Panc1 (cell line): ENCODE measurements around the gene PHKA2. TPM values are rescaled to one million over a fixed set of nuclear protein-coding genes. Genes with fewer than 3 reads are reported as not detected.
A peak's percentile ranks its signal among the peaks of the same experiment; 100 is the strongest.

ENCODE experiments used
- ATAC-seq: fragments of 200-7000 bp; cut with Tn5 transposase; 2 replicates; pipeline ENCODE4 v1.9.1; 2020; ENCODE audit warnings: mild to moderate bottlenecking, moderate library complexity
- BruUV-seq: library from RNA; stranded (reverse); fragments of 400-500 nt; replicated peaks from 2 replicates; lab custom pipeline; 2021; lab: Mats Ljungman, UMichigan
- CTCF ChIA-PET: fragments of 300-600 bp; sonication (Branson Sonifier 250); formaldehyde crosslinking; loops from one replicate; lab custom pipeline; 2022; ENCODE audit warnings: antibody characterized with exemption; lab: Charles Lee
- POLR2A ChIA-PET: fragments of 300-600 bp; sonication (Branson Sonifier 250); formaldehyde crosslinking; loops from one replicate; lab custom pipeline; 2022; ENCODE audit warnings: antibody characterized with exemption; lab: Charles Lee
- DNase-seq: peaks from one replicate; pipeline ENCODE4 v3.0.0-alpha.2; 2010; ENCODE audit warnings: low read depth, low spot score
- H3K27ac ChIP-seq: 2 replicates; pipeline ENCODE4 v1.5.1; 2011; ENCODE audit warnings: mild to moderate bottlenecking, low read length, inconsistent platforms
- H3K27me3 ChIP-seq: fragments of 200-500 bp; sonication (Bioruptor generic); 2 replicates; pipeline ENCODE4 v1.6.0; 2014; ENCODE audit warnings: low read length, inconsistent platforms; ENCODE audit not compliant: control insufficient read depth, insufficient read depth
- H3K36me3 ChIP-seq: fragments of 200-500 bp; sonication (Bioruptor generic); 2 replicates; pipeline ENCODE4 v1.5.1; 2014; ENCODE audit warnings: inconsistent platforms, mild to moderate bottlenecking, low read length, moderate library complexity; ENCODE audit not compliant: control insufficient read depth, insufficient read depth
- H3K4me1 ChIP-seq: 2 replicates; pipeline ENCODE4 v1.5.1; 2011; ENCODE audit warnings: inconsistent platforms, mild to moderate bottlenecking, low read length, moderate library complexity; ENCODE audit not compliant: control insufficient read depth, insufficient read depth
- H3K4me3 ChIP-seq, 2 experiments: 2 replicates each; pipeline ENCODE4 v1.5.1; 2011 to 2012; ENCODE audit warnings: low read depth in 2 of 2, low read length in 2 of 2, mild to moderate bottlenecking in 2 of 2, inconsistent platforms in 1 of 2, moderate library complexity in 1 of 2
- H3K9me3 ChIP-seq: fragments of 200-500 bp; sonication (Bioruptor generic); 2 replicates; pipeline ENCODE4 v1.5.1; 2014; ENCODE audit warnings: low read depth, mild to moderate bottlenecking, inconsistent platforms, low read length, moderate library complexity; ENCODE audit not compliant: control insufficient read depth, insufficient read depth
- POLR2AphosphoS5 ChIP-seq: IDR thresholded peaks from 2 replicates; pipeline ENCODE4 v1.6.1; 2012; ENCODE audit warnings: mild to moderate bottlenecking, low read depth, low read length, moderate library complexity
- SIN3A ChIP-seq: IDR thresholded peaks from 2 replicates; pipeline ENCODE4 v1.6.1; 2012; ENCODE audit warnings: low read depth, mild to moderate bottlenecking, low read length, moderate library complexity, borderline replicate concordance; ENCODE audit not compliant: insufficient read depth
- TCF7L2 ChIP-seq: IDR thresholded peaks from 2 replicates; pipeline ENCODE4 v1.6.1; 2011; ENCODE audit warnings: mild to moderate bottlenecking, low read depth, low read length, inconsistent platforms
- in situ Hi-C: cut with HindIII; loops from 2 replicates; pipeline ENCODE4 v1.10.0; 2016; ENCODE audit warnings: low sequenced_read_pairs, low pct_unique_long_range_greater_than_20kb
- intact Hi-C: fragments of 100-400 bp; cut with micrococcal nuclease; formaldehyde crosslinking; loops from one replicate; pipeline ENCODE4 v1.10.0; 2022; ENCODE audit not compliant: unreplicated experiment
- total RNA-seq: library from RNA; stranded (reverse); gene quantifications from one replicate; pipeline ENCODE4 v1.2.1, GENCODE V29; 2021; ENCODE audit not compliant: unreplicated experiment
- TF ChIP-seq, protein P1 (sequence below): fragments of 450-650 bp; IDR thresholded peaks from 2 replicates; pipeline ENCODE4 v1.5.1; 2017; ENCODE audit warnings: mild to moderate bottlenecking
- TF ChIP-seq, protein P2 (sequence below), 2 experiments: IDR thresholded peaks; 2 replicates each; pipeline ENCODE4 v1.6.1; 2011 to 2012; ENCODE audit warnings: low read depth in 2 of 2, control low read depth in 1 of 2, low read length in 1 of 2, mild to moderate bottlenecking in 1 of 2, moderate library complexity in 1 of 2; ENCODE audit not compliant: insufficient read depth in 1 of 2

PHKA2 gene
- total RNA-seq, 1 experiment from 2014 or later: 20.6 TPM

DNA sequence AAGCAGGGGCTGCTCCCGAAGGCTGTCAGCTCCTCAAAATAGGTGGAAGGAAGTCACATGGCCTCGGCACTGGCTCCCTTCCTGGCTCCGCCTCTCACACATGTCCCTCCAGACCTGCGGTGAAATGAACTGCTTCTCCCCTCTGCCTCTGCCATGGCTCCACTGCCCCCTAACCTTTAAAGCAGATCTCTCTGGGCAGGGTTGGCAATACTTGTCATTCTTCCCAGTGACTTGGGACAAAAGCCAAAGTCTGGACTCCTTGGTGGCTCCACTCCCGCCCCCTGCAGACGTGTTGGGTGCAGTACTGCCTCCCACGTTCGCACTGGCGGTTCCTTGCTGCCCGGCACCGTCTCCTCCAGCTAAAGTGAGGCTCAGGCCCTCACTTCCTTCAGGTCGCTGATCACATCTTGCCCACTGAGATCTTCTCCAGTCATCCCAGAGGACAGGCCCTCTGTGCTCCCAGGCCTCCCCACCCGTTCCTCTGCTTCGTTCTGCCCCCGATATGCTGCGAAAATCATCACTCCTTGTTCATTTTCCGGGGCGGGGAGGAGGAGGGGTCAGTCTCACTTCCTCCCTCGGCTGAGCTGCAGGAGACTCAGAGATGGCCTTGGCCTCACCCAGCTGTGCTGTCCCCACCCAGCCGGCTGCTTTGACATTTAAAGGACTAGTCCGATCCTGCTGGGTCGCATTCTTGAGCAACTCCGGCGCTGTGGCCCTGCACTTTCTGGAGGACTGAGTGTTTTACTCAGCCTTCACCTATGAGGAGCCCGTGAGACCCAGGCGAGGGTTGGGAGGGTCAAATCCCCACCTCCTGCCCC is 97.4 kb downstream of the PHKA2 start:
- H3K4me1 ChIP-seq: no peaks in the 10 kb centered on the region
- H3K4me3 ChIP-seq: peak overlapping the region; percentile 13 to 26; a peak in 3 of 4 replicates
- ChIA-PET POLR2A (no interaction called here), CTCF (interaction anchor here (0.6 kb wide), 2 partner anchors 226 to 472 kb away, joined by 6 to 10 read pairs; no protein-coding TSS in a partner anchor)
- peak; percentile 15 for DNase-seq
- peak; percentile 86 for ATAC-seq
- no peaks in the 10 kb centered on the region for H3K36me3 ChIP-seq
- BruUV-seq: no TSS peak
- TF ChIP-seq, protein P1, sequence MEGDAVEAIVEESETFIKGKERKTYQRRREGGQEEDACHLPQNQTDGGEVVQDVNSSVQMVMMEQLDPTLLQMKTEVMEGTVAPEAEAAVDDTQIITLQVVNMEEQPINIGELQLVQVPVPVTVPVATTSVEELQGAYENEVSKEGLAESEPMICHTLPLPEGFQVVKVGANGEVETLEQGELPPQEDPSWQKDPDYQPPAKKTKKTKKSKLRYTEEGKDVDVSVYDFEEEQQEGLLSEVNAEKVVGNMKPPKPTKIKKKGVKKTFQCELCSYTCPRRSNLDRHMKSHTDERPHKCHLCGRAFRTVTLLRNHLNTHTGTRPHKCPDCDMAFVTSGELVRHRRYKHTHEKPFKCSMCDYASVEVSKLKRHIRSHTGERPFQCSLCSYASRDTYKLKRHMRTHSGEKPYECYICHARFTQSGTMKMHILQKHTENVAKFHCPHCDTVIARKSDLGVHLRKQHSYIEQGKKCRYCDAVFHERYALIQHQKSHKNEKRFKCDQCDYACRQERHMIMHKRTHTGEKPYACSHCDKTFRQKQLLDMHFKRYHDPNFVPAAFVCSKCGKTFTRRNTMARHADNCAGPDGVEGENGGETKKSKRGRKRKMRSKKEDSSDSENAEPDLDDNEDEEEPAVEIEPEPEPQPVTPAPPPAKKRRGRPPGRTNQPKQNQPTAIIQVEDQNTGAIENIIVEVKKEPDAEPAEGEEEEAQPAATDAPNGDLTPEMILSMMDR: peak; percentile 61
- TF ChIP-seq TCF7L2: no peak
- H3K9me3 ChIP-seq: no peaks in the 10 kb centered on the region
- no peaks in the 10 kb centered on the region for H3K27me3 ChIP-seq
- no peak overlapping the region for H3K27ac ChIP-seq
- in situ Hi-C loops: no loop called here
- intact Hi-C loops: loop anchor here (10.0 kb wide), 1 partner anchor 492 kb away; no protein-coding TSS in a partner anchor

DNA sequence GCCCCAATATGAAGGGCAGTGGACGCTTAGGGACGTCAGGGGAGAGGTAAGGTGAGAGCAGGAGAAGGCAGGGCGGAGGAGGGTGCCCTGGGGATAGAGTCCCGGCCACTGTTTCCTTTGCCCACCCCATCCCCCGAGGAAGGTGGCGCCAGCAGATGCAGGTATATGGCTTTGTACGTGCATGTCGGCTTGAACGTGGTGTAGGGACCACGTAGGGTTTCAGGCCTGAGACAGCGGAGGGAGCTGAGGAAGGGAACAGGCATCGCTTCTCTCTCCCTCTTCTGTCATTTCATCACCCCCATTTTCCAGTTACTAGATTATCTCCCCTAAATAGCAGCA is 97.9 kb downstream of the PHKA2 start:
- DNase-seq (no peak), ATAC-seq (no peak)
- ChIA-PET CTCF (no interaction called here), POLR2A (no interaction called here)
- BruUV-seq: no TSS peak
- TF ChIP-seq TCF7L2: no peak
- no peak for TF ChIP-seq SIN3A
- no peak for TF ChIP-seq POLR2AphosphoS5
- in situ Hi-C loops (no loop called here), intact Hi-C loops (loop anchor here (10.0 kb wide), 1 partner anchor 491 kb away; no protein-coding TSS in a partner anchor)
- no peaks in the 10 kb centered on the region for H3K36me3 ChIP-seq
- no peaks in the 10 kb centered on the region for H3K27me3 ChIP-seq
- H3K9me3 ChIP-seq: no peaks in the 10 kb centered on the region
- H3K4me1 ChIP-seq: no peaks in the 10 kb centered on the region
- no peak overlapping the region for H3K27ac ChIP-seq
- H3K4me3 ChIP-seq: peak overlapping the region in 1 of 2 experiments; percentile 26; a peak in 2 of 4 replicates

DNA sequence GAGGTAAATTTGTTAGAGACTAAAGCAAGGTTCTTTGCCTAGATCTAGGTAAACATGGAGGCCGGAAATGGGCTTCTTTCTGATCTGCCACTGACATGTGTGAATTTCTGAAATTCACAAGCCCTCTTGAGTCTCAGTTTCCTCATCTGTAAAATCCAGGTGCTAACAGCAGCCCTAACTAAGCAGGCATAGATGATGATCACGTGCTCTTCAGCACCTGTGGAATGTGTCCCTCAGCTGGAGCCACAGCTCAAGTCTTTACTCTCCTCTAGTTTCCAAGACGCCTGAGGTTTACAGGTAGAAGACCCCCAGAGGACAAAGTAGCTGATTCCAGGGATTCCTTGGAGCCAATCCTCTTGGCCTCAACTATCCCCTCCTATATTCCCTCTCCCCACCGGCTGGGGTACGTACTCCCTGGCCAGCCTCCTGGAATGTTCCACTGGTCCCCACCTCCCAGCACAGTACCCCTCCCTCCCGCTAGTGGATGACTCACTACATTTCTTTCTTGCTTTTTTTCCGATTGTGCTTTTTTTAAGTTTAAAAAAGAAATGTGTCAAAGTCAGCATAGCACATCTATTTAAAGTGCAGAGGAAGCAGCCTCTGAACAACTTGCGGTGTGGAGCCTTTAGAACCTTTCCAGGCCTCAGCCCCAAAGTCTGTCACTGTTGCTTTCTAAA is 98.4 kb downstream of the PHKA2 start:
- in situ Hi-C loops (no loop called here), intact Hi-C loops (loop anchor here (10.0 kb wide), 1 partner anchor 491 kb away; no protein-coding TSS in a partner anchor)
- no peaks in the 10 kb centered on the region for H3K4me1 ChIP-seq
- DNase-seq: no peak
- TF ChIP-seq TCF7L2: no peak
- no peak for TF ChIP-seq SIN3A
- TF ChIP-seq, protein P2, sequence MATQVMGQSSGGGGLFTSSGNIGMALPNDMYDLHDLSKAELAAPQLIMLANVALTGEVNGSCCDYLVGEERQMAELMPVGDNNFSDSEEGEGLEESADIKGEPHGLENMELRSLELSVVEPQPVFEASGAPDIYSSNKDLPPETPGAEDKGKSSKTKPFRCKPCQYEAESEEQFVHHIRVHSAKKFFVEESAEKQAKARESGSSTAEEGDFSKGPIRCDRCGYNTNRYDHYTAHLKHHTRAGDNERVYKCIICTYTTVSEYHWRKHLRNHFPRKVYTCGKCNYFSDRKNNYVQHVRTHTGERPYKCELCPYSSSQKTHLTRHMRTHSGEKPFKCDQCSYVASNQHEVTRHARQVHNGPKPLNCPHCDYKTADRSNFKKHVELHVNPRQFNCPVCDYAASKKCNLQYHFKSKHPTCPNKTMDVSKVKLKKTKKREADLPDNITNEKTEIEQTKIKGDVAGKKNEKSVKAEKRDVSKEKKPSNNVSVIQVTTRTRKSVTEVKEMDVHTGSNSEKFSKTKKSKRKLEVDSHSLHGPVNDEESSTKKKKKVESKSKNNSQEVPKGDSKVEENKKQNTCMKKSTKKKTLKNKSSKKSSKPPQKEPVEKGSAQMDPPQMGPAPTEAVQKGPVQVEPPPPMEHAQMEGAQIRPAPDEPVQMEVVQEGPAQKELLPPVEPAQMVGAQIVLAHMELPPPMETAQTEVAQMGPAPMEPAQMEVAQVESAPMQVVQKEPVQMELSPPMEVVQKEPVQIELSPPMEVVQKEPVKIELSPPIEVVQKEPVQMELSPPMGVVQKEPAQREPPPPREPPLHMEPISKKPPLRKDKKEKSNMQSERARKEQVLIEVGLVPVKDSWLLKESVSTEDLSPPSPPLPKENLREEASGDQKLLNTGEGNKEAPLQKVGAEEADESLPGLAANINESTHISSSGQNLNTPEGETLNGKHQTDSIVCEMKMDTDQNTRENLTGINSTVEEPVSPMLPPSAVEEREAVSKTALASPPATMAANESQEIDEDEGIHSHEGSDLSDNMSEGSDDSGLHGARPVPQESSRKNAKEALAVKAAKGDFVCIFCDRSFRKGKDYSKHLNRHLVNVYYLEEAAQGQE (IDR thresholded peaks at IDR 0.05; ENCODE audit: insufficient read depth in 1 of 2, low read depth in 2 of 2, low read length in 1 of 2): no peak
- TF ChIP-seq, protein P1: no peak
- no peak for TF ChIP-seq POLR2AphosphoS5
- no peaks in the 10 kb centered on the region for H3K27me3 ChIP-seq
- no peaks in the 10 kb centered on the region for H3K9me3 ChIP-seq
- POLR2A ChIA-PET: no interaction called here
- no peak overlapping the region for H3K27ac ChIP-seq
- no peaks in the 10 kb centered on the region for H3K36me3 ChIP-seq
- H3K4me3 ChIP-seq: no peak overlapping the region
- BruUV-seq: no TSS peak
- no peak for ATAC-seq
- CTCF ChIA-PET: no interaction called here
